Pancreas (tissue), 10 donors: ENCODE measurements around the gene EFCAB12. TPM values are rescaled to one million over a fixed set of nuclear protein-coding genes. Genes with fewer than 3 reads are reported as not detected.

Experiments used
- ATAC-seq, 4 donors: fragments of 200-7000 bp; cut with Tn5 transposase; one replicate each; pipeline versions ENCODE4 v1.8.0 to v1.9.1; 2020; ENCODE audit warnings: mild to moderate bottlenecking in 4 of 4, moderate library complexity in 4 of 4
- DNase-seq, 6 donors: peaks; one replicate each; pipeline ENCODE4 v3.0.0-alpha.2; 2020
- FAIRE-seq: peaks from 2 replicates; lab custom pipeline; 2012; peaks lifted over from hg19 to GRCh38; lab: Jason Lieb, UNC
- H3K27ac ChIP-seq, 4 donors: fragments of 200-600 bp; sonication (generic); 1 replicate in 3 of 4; 2 replicates in 1 of 4; pipeline versions ENCODE4 v1.5.0 to v1.8.0; 2020
- H3K27me3 ChIP-seq, 4 donors: fragments of 200-600 bp; one replicate each; pipeline ENCODE4 v1.8.0; 2021
- H3K36me3 ChIP-seq, 3 donors: fragments of 200-600 bp; sonication (generic) in 1 of 3; one replicate each; pipeline versions ENCODE4 v1.5.0 to v1.8.0; 2020 to 2021
- H3K4me1 ChIP-seq, 3 donors: fragments of 200-600 bp; one replicate each; pipeline ENCODE4 v1.8.0; 2021
- H3K4me3 ChIP-seq, 4 donors: fragments of 200-600 bp; sonication (generic) in 2 of 4; one replicate each; pipeline versions ENCODE4 v1.5.0 to v1.8.0; 2020 to 2021
- H3K9me3 ChIP-seq, 4 donors: fragments of 200-600 bp; one replicate each; pipeline ENCODE4 v1.8.0; 2021
- CTCF ChIP-seq, 4 donors: fragments of 200-600 bp; sonication (generic) in 3 of 4; IDR thresholded peaks; one replicate each; pipeline versions ENCODE4 v1.5.0 to v1.8.0; 2021; ENCODE audit warnings: antibody characterized with exemption in 4 of 4
- WGBS, 2 donors: extraction: QIAGEN DNeasy Blood & Tissue Kit; methylation state at CpG; one replicate each; pipeline ENCODE4 v1.1.7; 2013; 5-methylcytosine and 5-hydroxymethylcytosine counted together
- intact Hi-C, 3 donors: fragments of 100-400 bp; cut with DNase I; formaldehyde crosslinking; loops; one replicate each; pipeline versions ENCODE4 v1.11.1 to v1.14.2; 2022
- polyA plus RNA-seq, 2 donors: library from polyadenylated mRNA; stranded (reverse); fragments of 200-250 nt; gene quantifications; one replicate each; pipeline ENCODE4 v1.2.3, GENCODE V29; 2013
- total RNA-seq, 6 donors: library from RNA; stranded (reverse); fragmentation: NEBNext Ultra II Directional in 4 of 6; extraction: Animal tissue kit (Norgen Biotek cat#: 25700) in 4 of 6; gene quantifications; one replicate each; pipeline versions ENCODE4 v1.2.1 to v1.2.4, GENCODE V29; 2021 to 2023
- donor health status: healthy with polysubstance abuse.
- donor health status: DM: no; HTN: no; CAD: no; lungs with moderate emphysema.
- donor health status: DM: no; HTN: no; CAD: no.
- donor health status: control.
- donor health status: control.
- donor health status: Bipolar disorder and iron deficiency.
- donor health status: DM: yes; HTN: yes; CAD: no.
- donor health status: DM: no; HTN: no; CAD: no.
- donor health status: DM: no; HTN: no; CAD: no.
- donor health status: DM: yes; HTN: yes; CAD: no.

EFCAB12 gene
- total RNA-seq (under 1 TPM; 0.43 to 0.95 (median 0.79) TPM), polyA plus RNA-seq (1 to 10 TPM; 1.7 to 2.0 TPM)

GRCh38 chr3:129428376-129429079 lies at the start of gene EFCAB12:
Gene EFCAB12 (minus strand): TSS chr3:129428636. CDS start chr3:129428488, 148 bp downstream.
- H3K4me1 ChIP-seq = peaks cover 0 to 10% (median 6%) of the 10 kb centered on the region in 3 donors
- ATAC-seq (peak; percentile 96 to 98 (median 98)), FAIRE-seq (no peak), DNase-seq (peak; percentile 95 to 99 (median 97))
- WGBS, 2 donors = 1% methylated on average over 42 of the region's 42 CpGs
- H3K4me3 ChIP-seq = peak within 1 kb of the TSS; percentile 20 to 55 (median 36)
- H3K9me3 ChIP-seq = no peaks in the 10 kb centered on the region
- peak within 1 kb of the TSS in 2 of 4 donors; percentile 25 to 66 for H3K27ac ChIP-seq
- no peak for TF ChIP-seq CTCF (IDR thresholded peaks at IDR 0.05)
- peaks cover 0 to 25% (median 14%) of the 10 kb centered on the region in 3 donors for H3K36me3 ChIP-seq
- intact Hi-C loops = no loop called here
- no peaks in the 10 kb centered on the region for H3K27me3 ChIP-seq

GRCh38 chr3:129476586-129476985 lies 48.1 kb upstream of the EFCAB12 start:
- Histone ChIP-seq H3K4me1 (peaks cover 0 to 6% (median 0%) of the 10 kb centered on the region in 3 donors), H3K36me3 (peaks cover 0 to 29% (median 0%) of the 10 kb centered on the region in 3 donors), H3K27ac (peak overlapping the region in 2 of 4 donors; percentile 23 to 28), H3K9me3 (no peaks in the 10 kb centered on the region), H3K4me3 (no peak overlapping the region), H3K27me3 (no peaks in the 10 kb centered on the region)
- 39 to 44% methylated on average over 6 of the region's 6 CpGs for WGBS, 2 donors
- DNase-seq (peak in 4 of 6 donors; percentile 71 to 86 (median 81)), ATAC-seq (peak; percentile 89 to 99 (median 98)), FAIRE-seq (no peak)
- no peak for TF ChIP-seq CTCF (IDR thresholded peaks at IDR 0.05)
- intact Hi-C loops = no loop called here

- Histone ChIP-seq H3K27ac (no peak overlapping the region), H3K4me1 (peaks cover 0 to 6% (median 0%) of the 10 kb centered on the region in 3 donors), H3K27me3 (no peaks in the 10 kb centered on the region), H3K4me3 (no peak overlapping the region), H3K9me3 (no peaks in the 10 kb centered on the region), H3K36me3 (peaks cover 0 to 26% (median 0%) of the 10 kb centered on the region in 3 donors)
- 97 to 99% methylated on average over 3 of the region's 3 CpGs for WGBS, 2 donors
- intact Hi-C loops = no loop called here
- TF ChIP-seq CTCF (IDR thresholded peaks at IDR 0.05) = no peak
- no peak for DNase-seq
- no peak for ATAC-seq
- no peak for FAIRE-seq
Measured at GRCh38 chr3:129475863-129476262, 47.4 kb upstream of the EFCAB12 start.

GRCh38 chr3:129474984-129475804 lies 46.8 kb upstream of the EFCAB12 start:
- intact Hi-C loops = no loop called here
- no peak for TF ChIP-seq CTCF (IDR thresholded peaks at IDR 0.05)
- H3K27me3 ChIP-seq = no peaks in the 10 kb centered on the region
- no peak for ATAC-seq
- FAIRE-seq = no peak
- WGBS, 2 donors = 96 to 97% methylated on average over 10 of the region's 10 CpGs
- H3K36me3 ChIP-seq = peaks cover 0 to 21% (median 0%) of the 10 kb centered on the region in 3 donors
- H3K9me3 ChIP-seq = no peaks in the 10 kb centered on the region
- H3K4me1 ChIP-seq = peaks cover 0 to 6% (median 0%) of the 10 kb centered on the region in 3 donors
- no peak overlapping the region for H3K27ac ChIP-seq
- no peak overlapping the region for H3K4me3 ChIP-seq
- DNase-seq = no peak
